Measurements from ENCODE around the gene RNASEL.

GRCh38 chr1:182617734-182618351 is 28.8 kb upstream of the RNASEL start:
- TF ChIP-seq MYC (IDR thresholded peaks at IDR 0.05; ENCODE audit: low read depth, low read length) = no peak
- no peak for TF ChIP-seq CTCF (IDR thresholded peaks at IDR 0.05; ENCODE audit: extremely low read depth in 1 of 2, insufficient read depth in 1 of 2, low read depth in 1 of 2, low read length in 2 of 2)
- TF ChIP-seq POLR2A (IDR thresholded peaks at IDR 0.05; ENCODE audit: low read depth, low read length) = no peak
